Stimulated activated CD8-positive, alpha-beta memory T cell treated with anti-CD3 and anti-CD28 coated beads, Interleukin-7, amount 100 ng/mL, for 1 hour (primary cell): ENCODE data around the gene MMP19.
"Not testable (repeated sequence)": the region's sequence is repeated elsewhere in the genome, so short reads cannot be mapped to it uniquely, and the experiment has no call there.

Experiments
- DNase-seq, 2 donors: peaks; one replicate each; pipeline ENCODE4 v3.0.0-alpha.2; 2020; ENCODE audit warnings: low read depth in 2 of 2

Gene MMP19, protein sequence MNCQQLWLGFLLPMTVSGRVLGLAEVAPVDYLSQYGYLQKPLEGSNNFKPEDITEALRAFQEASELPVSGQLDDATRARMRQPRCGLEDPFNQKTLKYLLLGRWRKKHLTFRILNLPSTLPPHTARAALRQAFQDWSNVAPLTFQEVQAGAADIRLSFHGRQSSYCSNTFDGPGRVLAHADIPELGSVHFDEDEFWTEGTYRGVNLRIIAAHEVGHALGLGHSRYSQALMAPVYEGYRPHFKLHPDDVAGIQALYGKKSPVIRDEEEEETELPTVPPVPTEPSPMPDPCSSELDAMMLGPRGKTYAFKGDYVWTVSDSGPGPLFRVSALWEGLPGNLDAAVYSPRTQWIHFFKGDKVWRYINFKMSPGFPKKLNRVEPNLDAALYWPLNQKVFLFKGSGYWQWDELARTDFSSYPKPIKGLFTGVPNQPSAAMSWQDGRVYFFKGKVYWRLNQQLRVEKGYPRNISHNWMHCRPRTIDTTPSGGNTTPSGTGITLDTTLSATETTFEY

DNA sequence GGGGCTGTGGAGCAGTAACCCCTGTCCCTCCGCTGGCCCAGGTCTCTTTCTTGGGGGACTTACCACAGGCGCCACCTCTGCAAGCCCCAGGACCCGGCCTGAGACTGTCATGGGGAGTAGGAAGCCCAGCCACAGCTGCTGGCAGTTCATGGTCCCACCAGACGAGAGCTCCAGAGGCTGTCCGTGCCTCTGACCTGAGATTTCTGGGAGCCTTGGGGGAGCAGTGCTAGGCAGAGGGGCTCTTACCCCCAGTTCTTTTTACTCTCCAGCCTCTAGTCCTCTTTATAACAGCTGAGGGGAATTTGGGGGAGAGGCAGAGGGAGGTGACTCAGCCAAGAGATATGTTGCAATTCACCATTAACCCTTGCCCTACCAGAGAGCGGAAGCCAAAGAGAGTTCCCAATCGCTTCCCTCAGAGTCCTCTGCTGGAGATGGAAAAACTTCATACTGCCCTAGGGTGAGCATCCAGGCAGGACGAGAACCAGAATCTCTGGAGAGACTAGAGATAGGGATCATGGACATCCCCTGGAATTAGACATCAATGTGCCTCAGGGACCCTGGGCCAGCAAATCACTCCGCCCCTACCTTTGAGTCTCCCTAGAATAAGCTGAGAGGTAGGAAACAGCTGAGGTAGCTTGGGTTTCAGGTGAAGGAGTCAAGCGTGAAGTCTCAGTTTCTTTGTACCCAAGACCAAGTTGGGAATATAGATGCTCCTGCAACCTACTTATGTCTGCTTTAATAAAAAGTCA lies at the start of gene MMP19:
Gene MMP19 (minus strand): TSS at position 256 of the 749 bp plus-strand sequence. CDS start 106 bp downstream, at position 150.
- DNase-seq, result no peak

DNA sequence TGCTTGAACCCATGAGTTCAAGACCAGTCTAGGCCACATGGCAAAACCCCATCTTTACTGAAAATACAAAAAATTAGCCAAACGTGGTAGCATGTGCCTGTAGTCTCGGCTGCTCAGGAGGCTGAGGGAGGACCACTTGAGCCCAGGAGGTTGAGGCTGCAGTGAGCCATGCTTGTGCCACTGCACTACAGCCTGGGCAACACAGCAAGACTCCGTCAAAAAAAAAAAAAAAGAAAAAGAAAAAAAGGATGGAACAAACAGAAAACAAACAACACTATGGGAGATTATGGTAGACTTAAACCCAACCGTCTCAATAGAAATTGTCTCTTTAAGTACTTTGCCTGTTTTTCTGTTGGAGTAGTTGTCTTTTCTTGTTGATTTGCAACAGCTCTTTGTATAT lies 48.6 kb upstream of the MMP19 start:
- DNase-seq, result no peak

DNA sequence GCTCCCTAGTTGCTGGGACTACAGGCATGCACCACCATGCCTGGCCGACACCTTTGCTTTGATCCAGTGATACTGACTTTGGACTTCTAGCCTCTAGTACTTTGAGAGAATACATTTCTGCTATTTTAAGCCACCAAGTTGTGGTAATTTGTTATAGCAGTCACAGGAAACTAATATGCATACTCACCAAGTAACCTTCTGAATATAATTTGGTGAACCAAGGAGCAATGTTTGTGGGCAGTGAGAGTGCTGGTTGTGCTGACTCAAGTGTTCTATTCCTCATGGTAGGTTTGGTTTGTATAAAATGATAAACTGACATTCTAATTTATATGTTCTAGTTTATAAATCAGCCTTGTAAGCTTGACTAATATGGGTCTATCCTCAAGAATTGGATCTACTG lies 42.4 kb upstream of the MMP19 start:
- no peak for DNase-seq

DNA sequence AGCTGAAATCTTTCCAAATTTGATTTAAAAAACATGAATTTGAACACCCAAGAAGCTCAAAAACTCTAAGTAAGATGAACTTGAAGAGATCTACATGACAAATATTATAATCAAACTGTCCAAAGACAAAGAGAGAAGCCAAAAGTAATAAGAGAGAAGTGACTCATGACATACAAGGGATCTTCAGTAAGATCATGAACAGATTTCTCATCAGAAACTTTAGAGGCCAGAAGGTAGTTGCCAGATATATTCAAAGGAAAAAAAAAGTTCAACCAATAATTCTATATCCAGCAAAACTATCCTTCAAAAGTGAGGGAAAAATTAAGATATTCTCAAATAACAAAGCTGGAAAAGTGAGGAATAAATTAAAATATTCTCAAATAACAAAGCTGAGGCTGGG lies 35.1 kb upstream of the MMP19 start:
- no peak for DNase-seq

DNA sequence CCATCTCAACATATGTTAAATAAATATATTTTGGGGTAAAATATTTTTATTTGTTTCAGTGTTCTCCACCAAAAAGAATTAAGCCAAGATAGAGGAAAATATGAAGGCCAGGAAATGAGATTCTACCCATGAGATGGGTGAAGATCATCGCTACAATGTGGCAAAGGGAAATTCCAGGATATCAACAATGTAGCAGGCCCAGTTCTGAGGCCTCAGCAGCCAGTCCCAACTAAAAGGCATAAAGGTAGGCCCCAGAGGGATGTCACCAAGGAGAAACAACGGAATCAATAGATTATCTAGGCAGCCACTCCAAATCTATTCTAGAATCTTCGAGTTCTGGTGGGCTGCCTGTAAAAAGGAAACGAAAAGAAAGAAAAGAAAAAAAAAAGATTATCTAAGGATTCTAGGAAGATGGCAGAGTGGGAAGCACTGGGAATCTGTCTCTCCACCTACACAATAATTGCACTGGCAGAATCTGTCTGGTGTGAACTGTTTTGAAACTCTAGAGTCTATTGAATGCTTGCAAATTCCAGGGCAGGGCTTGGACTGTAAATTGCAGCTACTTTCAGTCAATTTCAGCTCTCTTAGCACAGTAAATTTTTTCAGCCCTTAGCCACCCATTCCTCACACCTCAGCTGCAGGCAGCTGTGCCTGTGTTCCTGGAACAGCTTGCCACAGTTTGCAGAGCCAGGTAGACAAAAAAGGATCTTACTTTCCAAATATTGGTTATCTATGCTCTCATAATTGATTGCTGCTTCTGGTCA lies 33.1 kb upstream of the MMP19 start:
- DNase-seq, result no peak

DNA sequence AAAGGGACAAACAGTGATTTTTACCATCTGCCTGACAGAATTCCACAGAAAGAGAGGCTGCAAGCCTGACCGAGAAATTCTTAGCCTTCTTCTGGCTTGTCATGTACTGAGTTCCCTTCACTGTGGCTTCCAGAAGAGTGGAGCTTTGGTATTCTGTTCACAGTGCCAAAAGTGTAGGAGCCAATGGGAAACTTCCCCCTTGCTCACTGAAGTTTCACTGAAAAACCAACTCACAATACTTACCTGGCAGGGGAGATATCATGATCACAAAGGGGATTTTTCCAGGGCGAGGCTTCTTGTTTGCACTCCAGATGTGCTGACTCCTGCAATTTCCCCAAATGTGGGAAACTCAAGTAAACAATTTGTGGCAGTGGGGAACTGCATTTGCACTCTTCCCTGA lies 31.7 kb upstream of the MMP19 start:
- DNase-seq, result no peak

DNA sequence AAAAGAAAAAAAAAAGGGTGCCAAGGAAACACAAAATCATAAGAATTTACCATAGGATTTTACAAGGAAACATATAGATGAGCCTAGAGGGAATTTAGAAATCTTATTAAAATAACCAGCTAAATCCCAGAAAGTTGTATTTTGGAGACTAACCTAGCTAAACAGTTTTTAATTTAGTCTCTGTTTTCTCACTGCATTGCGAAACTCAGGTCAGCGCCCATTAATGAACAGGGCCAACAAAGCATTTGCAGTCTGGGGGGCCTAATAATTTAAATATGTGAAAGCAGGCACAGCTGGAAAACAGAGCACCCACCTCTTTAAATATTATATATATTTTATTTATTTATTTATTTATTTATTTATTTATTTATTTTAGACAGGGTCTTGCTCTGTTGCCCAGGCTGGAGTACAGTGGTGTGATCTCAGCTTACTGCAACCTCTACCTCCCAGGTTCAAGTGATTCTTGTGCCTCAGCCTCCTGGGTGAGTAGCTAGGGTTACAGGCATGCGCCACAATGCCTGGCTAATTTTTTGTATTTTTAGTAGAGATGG lies 23.8 kb upstream of the MMP19 start:
- DNase-seq, result not testable (repeated sequence)

DNA sequence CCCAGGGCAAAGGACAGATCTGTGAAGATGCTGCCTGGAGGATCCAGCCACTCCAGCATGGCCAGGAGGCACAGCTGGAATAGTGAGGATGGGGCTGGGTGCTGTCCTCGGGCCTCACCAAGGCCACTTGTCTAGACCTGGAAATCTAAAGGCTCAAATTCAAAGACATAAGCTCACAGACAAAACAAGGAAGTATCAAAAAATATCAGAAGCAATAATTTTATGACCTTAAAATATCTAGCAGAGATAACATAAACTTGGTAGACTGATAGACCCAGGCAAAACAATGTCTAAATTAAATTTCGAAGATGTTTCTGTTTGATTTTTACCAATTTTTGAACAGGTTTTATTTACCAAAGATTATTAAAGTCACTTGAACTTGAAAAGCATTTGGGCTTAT lies 22.6 kb upstream of the MMP19 start:
- DNase-seq, result no peak

DNA sequence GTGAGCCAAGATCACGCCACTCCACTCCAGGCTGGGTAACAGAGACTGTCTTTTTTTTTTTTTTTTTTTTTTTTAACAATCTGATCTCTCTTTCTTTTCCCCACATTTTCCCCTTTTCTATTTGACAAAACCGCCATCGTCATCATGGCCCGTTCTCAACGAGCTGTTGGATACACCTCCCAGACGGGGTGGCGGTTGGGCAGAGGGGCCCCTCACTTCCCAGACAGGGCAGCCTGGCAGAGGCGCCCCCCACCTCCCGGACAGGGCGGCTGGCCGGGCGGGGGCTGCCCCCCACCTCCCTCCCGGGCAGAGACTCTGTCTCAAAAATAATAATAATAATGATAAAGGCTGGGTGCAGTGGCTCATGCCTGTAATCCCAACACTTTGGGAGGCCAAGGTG lies 20.2 kb upstream of the MMP19 start:
- not testable (repeated sequence) for DNase-seq

DNA sequence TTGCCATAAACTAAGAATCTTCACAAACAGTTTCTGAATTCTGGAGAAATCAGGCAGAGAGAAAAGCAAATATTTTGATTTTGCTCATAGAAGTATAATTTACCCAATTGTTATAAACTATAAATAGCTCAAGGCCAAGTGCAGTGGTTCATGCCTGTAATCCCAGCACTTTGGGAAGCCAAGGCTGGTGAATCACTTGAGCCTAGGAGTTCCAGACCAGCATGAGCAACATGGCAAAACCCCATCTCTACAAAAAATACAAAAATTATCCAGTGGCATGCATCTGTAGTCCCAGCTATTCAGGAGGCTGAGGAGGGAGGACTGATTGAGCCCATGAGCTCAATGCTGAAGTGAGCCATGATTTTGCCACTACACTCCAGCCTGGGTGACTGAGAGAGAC lies 19.6 kb upstream of the MMP19 start:
- DNase-seq, result no peak

DNA sequence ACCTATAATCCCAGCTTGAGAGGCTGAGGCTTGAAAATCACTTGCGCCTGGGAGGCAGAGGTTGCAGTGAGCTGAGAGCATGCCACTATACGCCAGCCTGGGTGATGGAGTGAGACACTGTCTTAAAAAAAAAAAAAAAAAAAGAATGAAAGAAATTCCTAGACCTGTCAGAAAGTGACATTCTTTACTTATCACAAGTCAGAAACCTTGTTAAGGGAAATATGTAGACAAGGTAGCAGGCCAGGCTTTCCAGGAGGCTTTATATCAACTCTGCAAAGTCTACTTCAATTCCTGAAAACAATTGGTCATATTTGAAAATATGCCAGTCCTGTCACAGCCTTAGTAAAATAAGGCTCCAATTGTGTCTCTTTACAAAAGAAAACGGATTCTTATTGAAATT lies 19.1 kb upstream of the MMP19 start:
- DNase-seq, result no peak

DNA sequence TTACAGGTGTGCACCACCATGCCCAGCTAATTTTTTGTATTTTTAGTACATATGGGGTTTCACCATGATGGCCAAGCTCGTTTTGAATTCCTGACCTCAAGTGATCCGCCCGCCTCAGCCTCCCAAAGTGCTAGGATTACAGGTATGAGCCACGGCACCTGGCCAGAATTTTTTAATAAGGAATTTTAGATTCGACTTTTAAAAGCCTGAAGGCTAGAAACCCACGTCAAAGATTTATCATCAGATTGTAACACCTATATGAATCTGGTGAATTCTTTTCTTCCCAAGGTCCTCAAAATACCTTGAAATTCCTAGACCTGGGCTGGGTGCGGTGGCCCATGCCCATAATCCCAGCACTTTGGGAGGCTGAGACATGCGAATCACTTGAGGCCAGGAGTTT lies 18.7 kb upstream of the MMP19 start:
- no peak for DNase-seq

DNA sequence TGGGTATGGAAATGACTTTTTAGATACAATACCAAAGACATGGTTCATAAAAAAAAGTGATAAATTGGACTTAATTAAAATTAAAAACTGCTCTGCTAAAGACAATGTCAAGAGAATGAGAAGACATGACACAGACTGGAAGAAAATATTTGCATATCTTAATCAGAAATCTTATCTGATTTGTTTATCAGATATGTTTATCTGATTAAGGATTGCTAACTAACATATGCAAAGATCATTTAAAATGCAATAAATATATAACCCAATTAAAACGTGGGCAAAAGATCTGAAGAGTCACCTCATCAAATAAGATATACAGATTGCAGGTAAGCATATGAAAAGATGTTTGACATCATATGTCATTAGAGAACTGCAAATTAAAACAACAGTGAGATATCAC lies 10.0 kb upstream of the MMP19 start:
- no peak for DNase-seq

DNA sequence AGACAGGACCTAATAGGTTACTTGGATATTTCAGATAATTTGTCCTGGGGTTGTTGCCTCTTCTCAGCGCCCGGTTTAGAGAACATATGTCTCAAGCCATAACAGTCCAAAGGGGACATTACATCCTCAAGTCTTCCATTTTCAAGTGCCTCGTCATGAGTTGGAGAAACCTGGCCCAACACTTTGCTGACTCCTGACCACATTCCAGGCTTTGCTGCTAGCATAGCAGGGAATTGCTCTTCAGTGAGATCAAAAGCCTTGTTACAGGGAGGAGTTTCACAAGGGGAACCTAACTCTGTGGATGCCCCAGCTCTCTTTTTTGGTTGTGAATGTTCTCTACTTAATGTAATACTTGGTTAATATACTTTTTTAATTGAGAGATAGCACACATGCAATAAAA lies 8.2 kb upstream of the MMP19 start:
- no peak for DNase-seq

DNA sequence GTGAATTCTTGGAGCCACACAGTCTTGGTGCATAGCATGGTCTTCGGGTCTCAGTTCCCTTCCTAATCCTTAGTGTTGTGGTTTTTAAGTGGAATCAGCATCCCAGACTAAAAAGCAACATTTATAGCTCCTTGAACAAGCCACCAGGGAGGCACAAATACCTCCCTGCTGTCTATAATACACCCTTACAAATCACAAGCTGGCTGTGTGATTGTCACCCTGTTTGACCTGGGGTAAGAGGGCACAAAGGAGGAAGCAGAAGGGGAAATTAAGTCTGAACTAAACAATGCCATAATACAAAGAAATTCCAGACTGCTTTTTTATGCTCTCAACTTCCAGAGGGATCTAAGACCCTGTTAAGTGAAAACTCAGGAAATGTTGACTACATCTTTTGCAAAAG lies 7.7 kb upstream of the MMP19 start:
- no peak for DNase-seq

DNA sequence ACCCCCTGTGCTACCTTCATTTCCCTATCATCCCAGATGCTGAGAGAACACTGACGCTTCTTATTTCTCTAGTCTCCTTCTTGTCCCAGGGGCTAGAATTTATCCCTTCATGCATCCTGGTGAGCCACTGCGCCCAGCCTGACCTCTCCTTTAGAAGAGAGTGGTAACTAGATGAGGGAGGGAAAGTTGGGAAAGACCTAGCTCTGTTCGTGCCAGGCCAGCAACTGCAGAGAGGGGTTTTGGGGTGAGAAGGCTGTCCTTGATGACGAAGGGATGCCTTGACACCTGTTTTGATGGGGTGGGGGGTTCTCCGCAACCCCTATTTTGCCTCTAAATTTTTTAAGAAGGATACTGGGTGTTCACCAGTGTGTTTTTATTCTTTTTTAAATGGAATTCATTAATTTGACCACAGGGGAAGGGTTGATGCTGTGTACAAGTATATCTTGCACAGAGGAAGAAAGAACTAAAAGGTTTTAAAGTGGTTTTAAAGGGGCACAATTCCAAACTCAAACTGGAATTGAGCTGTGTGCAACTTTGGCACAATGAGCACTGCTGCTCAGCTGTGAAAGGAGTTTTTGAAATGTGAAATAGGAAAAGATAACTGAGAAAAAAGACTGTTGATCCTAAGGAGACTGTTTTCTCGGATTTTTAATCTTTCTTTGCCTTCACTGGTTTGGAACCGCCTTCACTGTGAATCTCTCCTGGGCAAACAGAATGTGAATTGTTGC lies 7.0 kb upstream of the MMP19 start:
- no peak for DNase-seq

DNA sequence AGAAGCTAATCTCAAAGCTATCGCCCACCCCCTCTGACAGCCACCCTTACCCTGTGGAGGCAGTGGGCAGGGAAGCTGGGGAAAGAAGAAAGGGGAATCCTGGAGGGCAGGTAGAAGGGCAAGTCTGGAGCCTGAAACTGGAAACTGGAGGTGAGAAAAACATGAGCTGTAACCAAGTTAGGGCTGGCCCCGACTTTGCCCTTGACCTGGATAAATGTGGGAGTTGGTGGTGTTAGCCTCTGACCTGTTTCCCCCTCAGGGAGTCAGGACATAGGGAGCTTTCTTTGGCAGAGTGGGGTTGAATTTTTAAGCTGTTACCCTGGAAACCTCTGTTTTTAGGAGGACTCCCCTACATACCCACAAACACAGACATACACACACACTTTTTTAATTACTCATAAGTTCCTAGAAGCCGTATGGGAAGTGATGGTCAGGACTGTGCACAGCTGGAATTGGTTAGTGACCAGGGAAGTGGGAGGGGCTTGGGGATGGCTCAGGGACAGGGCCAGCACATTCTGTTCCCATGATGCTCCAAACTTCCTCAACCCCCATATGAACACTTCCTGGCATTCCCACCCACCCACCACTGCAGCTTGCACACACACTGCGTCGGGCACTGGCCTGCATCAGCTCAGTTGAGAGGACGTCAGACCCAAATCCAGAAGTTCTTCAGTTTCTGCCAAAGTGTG lies 5.0 kb upstream of the MMP19 start:
- DNase-seq, result no peak

DNA sequence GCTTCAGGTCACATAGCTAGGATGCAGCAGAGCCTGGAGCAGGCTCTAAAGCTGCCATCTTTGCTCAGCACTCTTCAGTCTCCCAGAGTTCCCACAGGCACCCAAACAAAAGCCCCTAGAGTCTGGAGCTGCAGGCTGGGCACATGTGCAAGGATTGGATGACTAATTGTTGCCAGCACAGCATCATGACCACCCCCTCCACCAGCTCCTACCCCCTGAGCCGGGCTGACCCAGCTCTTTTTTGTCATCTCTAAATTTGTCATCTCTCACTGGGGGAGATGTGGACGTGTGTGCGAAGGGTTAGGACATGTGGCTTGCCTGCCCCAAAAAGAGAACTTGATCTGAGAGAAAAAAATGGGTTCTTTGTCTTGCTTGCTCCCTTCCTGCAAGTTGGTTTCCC lies 4.3 kb upstream of the MMP19 start:
- no peak for DNase-seq

DNA sequence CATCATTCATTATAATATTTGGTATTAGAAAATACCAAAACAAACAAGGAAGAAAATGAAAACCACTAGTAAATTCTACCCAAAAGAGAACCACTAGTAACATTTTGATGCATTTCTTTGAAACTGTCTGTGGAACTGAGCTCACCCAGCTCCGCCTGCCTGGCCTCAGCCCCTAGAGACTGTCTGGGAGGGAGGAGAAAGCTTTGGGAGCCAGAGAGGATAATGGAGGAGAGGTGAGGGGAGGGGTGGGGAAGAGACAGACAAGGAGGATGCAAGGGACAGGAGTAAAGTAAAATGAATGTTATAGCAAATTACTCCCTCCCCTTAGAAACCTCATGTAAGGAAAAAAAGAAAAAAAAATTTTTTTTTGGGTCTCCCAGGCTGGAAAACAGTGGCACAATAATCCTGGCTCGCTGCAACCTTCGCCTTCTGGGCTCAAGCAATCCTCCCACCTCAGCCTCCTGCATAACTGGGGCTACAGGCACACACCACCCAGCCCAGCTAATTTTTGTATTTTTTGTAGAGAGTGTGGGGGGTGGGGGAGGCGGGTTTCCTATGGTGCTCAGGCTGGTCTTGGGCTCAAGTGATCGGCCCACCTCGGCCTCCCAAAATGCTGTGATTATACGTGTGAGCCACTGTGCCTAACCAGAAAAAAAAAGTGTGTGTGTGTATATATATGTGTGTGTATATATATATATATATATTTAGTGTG lies 3.2 kb upstream of the MMP19 start:
- DNase-seq, result no peak

DNA sequence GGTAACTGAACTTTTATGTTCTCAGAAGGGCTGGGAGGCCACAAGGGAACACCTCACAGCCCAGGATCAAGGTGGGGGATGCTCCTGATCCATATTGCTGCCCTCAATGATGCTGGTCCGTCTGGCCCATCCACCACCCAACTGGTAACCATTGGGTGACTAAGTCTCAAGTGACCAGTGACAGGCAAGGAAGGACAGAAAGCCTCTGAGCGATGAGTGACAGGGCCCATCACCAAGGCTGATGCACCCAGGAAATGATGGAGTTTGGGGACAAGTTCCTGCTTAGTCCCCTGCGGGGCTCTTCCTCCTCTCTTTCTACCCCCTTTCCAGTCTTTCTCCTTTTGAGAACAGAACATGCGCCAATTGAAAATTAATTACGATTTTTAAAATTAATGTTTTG lies 2.6 kb upstream of the MMP19 start:
- DNase-seq, result no peak
